Endothelial cell of hepatic sinusoid (primary cell): ENCODE data around the gene DCUN1D5.
"Not testable (repeated sequence)": the region's sequence is repeated elsewhere in the genome, so short reads cannot be mapped to it uniquely, and the experiment has no call there.

Experiments
- in situ Hi-C: cut with HindIII; loops from 2 replicates; pipeline ENCODE4 v1.10.0; 2017; ENCODE audit warnings: low sequenced_read_pairs

DCUN1D5 gene

GRCh38 chr11:103055221-103055890 lies 36.6 kb downstream of the DCUN1D5 start:
- in situ Hi-C loops, result no loop called here

GRCh38 chr11:103053997-103054396 lies 38.0 kb downstream of the DCUN1D5 start:
- in situ Hi-C loops, result no loop called here

GRCh38 chr11:103051981-103052380 lies 40.0 kb downstream of the DCUN1D5 start:
- in situ Hi-C loops, result no loop called here

GRCh38 chr11:103051151-103051801 lies 40.7 kb downstream of the DCUN1D5 start:
- in situ Hi-C loops, result no loop called here

- in situ Hi-C loops, result no loop called here
Measured at GRCh38 chr11:103050351-103050750, 41.6 kb downstream of the DCUN1D5 start.

- in situ Hi-C loops, result no loop called here
Measured at GRCh38 chr11:103047837-103048236, 44.1 kb downstream of the DCUN1D5 start.

- in situ Hi-C loops, result no loop called here
Measured at GRCh38 chr11:103043826-103044678, 47.9 kb downstream of the DCUN1D5 start.

- in situ Hi-C loops, result no loop called here
Measured at GRCh38 chr11:103042161-103042560, 49.8 kb downstream of the DCUN1D5 start.

GRCh38 chr11:103035791-103036434 lies 56.0 kb downstream of the DCUN1D5 start:
- in situ Hi-C loops, result no loop called here

GRCh38 chr11:103035216-103035615 lies 56.7 kb downstream of the DCUN1D5 start:
- in situ Hi-C loops, result no loop called here

GRCh38 chr11:103031834-103032233 lies 60.1 kb downstream of the DCUN1D5 start:
- in situ Hi-C loops, result no loop called here

GRCh38 chr11:103029401-103029800 lies 62.6 kb downstream of the DCUN1D5 start:
- in situ Hi-C loops, result no loop called here

- in situ Hi-C loops, result not testable (repeated sequence)
Measured at GRCh38 chr11:103028304-103029020, 63.5 kb downstream of the DCUN1D5 start.

GRCh38 chr11:103024086-103024485 lies 67.9 kb downstream of the DCUN1D5 start:
- in situ Hi-C loops, result no loop called here

GRCh38 chr11:103016031-103016430 lies 75.9 kb downstream of the DCUN1D5 start:
- in situ Hi-C loops, result no loop called here

- in situ Hi-C loops, result no loop called here
Measured at GRCh38 chr11:103013421-103013820, 78.5 kb downstream of the DCUN1D5 start.
